GM18867 (cell line): ENCODE data around the gene NEK6.

Experiments
- ATAC-seq: cut with Tn5 transposase; IDR thresholded peaks from one replicate; pipeline ENCODE4 v1.9.1; 2021; ENCODE audit warnings: mild to moderate bottlenecking, moderate library complexity; ENCODE audit not compliant: unreplicated experiment

The NEK6 gene

DNA sequence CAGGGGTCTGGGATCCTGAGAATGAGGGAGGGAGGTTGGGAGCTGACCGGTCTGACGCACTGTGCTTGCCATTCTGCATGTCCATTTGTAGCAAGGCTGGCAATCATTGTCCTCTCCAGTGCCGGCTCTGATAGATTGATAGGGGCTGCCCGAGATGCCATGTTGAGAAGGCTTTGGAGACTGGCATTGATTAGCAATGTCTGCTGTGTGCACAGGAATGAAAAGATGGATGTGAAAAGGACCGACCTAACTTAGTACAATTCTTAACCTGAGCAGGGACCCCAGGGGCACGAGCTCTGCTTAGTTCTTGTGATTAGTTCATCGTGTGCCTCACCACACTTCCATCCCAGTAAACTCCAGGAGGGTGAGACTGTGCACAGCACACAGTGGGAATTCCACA is 17.0 kb downstream of the NEK6 start:
- ATAC-seq = no peak

- ATAC-seq = no peak
Measured at GRCh38 chr9:124277420-124277819, 19.7 kb downstream of the NEK6 start.

DNA sequence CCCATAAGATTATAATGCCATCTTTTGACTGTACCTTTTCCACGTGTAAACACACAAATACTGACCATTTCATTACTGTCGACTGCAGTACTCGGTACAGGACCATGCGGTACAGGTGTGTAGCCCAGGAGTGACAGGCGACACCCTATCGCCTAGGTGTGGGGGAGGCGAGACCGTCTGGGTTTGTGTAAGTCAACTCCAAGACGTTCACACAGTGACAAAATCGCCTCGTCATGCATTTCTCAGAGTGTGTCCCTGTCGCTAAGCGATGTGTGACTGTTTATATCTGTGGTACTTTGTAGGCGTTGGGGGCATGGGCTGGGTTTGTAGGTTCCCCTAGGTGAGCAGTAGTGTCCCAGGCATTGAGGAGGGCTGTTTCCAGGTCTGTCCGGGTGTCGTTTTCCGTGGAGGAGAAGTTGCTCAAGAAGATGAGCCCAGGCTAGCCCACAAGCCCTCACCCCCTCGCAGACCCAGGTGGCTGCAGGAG is 20.3 kb downstream of the NEK6 start:
- no peak for ATAC-seq

- ATAC-seq = no peak
Measured at GRCh38 chr9:124279531-124280175, 21.9 kb downstream of the NEK6 start.

DNA sequence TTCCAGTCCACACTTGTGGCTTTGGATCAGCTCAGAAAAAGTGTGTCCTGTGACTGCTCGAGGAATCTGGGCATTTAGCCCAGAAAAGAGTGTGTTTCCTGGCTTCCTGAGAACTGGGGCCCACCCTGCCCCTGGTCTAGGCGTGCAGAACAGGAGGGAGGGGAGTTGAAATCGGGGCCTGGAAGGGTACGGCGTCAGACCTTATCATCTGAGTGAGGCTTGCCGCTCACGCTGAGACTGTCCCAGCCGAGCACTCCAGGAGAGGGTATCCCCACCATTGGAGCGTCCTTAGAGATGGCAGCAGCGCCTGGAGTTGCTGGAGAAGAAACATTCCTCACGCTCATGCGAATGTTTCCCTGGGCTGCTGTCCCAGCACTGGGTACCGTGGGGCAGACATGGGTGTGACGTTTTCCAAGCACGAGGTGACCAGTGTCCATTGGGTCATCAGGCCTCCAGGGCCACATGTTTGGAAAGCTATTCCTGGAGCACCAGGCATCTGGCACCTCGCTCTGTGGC is 22.5 kb downstream of the NEK6 start:
- no peak for ATAC-seq

DNA sequence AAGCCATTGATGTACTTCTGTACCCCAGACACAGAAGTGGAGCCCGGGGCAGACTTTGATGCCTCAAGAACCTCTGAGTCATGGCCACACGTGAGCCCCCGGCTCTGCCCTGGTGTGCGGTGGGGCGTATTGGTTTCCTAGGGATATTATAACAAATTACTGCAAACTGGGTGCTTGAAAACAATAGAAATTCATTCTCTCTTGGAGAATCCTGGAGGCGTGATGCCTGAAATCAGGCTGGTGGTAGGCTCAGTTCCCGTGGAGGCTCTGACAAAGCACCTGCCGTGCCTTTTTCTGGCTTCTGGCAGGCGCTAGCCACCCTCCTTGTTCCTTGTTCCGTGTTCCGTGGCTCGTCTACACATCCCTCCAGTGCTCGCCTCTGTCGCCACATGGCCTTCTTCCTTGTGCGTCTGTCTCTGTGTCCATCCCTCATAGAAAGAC is 24.2 kb downstream of the NEK6 start:
- no peak for ATAC-seq

DNA sequence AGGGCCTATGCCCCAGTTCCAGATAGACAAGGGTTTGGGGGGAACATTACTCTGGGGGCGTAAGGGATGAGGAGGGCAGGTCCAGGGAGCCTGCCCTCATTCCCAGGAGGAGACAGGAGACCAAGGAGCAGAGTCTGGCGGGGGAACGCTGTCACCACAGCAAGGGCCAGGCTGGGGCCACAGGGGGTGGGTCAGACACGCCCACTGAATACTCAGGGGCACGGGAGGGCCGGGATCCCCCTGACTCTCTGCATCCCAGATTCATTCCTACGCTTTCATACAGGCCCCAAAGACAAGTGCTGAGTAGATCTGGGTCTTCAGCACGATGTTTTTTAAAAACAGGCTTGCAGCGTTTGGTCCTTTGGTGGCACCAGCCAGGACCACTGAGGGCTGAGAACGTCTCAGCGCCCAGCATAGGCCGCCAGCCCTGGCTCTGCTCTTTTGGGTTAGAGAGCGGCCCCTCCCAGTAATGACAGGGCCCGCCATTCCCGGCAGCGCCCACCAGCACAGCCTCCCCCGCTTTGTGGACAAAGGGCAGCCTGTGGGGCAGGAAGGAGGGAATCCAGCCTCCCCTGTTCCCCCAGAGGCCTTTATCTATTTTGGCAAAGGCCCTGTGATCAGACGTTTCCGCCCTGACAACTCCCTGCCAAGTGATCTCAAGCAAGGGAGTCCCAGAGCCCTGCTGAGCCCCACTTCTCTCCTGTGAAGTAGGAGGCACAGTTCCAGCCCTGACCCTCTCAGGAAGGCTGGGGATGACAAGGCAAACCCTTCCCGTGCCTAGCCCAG is 24.9 kb downstream of the NEK6 start:
- ATAC-seq = no peak

GRCh38 chr9:124283228-124283814 is 25.6 kb downstream of the NEK6 start:
- ATAC-seq = no peak

DNA sequence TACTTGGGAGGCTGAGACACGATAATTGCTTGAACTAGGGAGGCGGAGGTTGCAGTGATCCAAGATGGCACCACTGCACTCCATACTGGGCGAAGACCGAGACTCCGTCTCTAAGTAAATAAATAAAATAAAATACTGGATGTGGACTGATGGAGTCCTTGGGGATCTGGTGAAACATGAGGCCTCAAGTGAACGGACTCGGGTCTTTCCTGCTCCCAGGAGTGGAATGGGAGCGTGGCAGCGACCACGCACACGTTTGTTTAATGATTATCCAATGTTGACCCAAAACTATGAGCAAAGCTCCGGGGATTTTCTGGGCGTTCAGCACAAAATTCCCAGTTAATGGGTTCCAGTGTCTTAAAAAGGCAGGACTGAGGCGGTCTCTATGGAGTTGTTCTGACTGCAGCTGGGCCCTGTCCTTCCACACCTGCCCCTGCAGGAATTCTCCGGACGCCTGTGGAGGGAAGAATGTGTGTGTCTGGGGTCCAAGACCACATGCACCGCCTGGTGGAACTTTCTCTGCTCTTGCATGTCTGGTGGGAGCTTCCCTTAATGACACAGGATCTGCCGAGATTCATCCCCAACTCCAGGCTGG is 26.6 kb downstream of the NEK6 start:
- no peak for ATAC-seq

GRCh38 chr9:124284940-124285441 is 27.2 kb downstream of the NEK6 start:
- ATAC-seq = no peak

DNA sequence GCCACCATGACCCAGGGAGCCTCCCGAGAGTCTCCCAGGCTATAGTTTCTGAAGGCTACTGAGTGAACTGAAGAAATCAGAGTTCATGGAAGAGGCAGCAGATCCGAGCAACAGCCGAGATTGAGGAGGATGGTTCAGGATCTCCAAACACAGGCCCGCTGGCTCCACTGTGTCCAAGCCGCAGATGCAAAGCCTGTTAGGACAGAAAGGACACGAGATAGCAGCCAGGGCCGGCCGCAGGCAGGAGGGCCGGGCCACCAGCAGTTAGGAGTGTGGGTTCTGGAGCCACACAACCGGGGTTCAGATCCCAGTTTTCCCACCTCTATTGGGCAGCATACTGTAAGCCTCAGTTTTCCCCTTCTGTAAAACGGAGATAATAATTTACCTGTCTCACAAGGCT is 27.7 kb downstream of the NEK6 start:
- no peak for ATAC-seq

DNA sequence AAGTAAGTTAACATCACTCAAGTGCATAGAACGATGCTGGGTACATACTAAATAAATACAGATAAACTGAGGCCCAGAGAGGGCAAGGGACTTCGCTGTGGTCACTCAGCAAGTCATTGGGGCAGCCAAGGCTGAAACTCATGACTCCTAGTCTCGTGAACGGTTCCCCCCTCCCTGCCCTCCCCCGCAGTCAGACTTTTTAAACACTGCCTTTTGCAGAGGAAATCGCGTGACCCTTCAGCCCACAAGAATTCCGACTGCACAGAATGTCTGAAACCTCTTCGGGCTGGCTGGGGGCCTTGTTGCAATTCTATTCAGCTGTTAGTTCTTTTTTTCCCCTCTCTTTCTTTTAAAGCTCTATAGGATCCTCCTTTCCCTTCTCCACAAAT is 28.1 kb downstream of the NEK6 start:
- ATAC-seq = peak; percentile 35

- peak; percentile 58 for ATAC-seq
Measured at GRCh38 chr9:124286292-124286931, 28.7 kb downstream of the NEK6 start.

DNA sequence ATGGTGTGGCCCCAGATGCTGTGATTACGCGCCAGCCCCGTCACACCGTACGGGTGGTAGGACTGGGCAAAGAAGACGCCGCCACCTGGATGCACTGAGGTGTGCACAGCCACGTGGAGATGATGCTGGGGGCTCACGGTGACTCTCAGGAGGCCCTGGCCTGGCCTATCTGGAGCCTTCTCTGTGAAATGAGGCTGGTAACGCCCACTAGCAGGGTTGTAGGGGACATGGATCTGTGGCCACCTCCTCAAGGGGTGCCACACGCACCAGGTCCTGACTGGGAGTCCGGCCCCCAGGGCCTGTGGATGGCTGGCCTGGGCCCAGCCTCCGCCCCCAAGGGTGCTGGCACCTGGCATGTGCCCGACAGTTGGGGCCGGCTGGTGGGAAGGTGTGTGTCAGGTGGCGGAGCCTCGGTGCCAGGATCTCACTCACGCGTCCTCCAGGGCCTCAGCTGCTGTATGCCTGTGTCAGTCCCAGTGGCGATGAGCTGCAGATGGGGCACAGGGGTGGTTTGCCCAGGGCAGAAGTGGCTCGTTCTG is 32.4 kb downstream of the NEK6 start:
- no peak for ATAC-seq

- ATAC-seq = no peak
Measured at GRCh38 chr9:124290743-124291554, 33.2 kb downstream of the NEK6 start.

DNA sequence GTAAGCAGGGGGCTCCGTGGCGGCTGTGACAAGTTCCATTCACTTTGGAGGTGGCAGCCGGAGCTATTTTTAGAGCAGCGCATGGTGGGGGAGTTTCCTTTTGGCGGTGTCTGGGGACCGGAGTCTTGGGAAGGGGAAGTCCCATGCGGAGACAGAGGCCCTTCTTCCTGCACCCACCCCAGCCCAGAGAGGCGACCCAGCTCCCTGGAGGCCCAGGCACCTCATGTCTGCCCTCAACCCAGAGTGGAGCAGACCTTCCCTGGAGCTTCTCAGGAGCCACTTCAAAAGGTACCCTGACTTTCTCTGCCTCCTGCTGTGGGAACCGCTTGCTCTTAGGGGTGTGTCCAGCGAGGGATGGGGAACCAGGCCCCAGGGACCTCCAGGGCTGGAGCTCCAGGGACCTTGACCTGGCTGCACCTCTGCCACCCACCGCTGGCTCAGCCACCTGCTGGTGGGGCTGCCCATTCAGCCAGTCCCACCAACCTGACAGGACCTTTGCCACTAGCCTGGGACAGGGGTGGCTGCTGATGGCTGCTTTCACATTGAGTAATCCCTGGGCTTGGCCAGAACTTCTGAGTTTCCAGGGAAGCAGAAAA is 34.1 kb downstream of the NEK6 start:
- peak; percentile 33 for ATAC-seq

GRCh38 chr9:124292696-124293593 is 35.2 kb downstream of the NEK6 start:
- no peak for ATAC-seq
